GM19351 (cell line): Measurements from ENCODE around the gene SGTB.

Experiments
- ATAC-seq: cut with Tn5 transposase; IDR thresholded peaks from one replicate; pipeline ENCODE4 v1.9.1; 2021; ENCODE audit warnings: mild to moderate bottlenecking, moderate library complexity; ENCODE audit not compliant: unreplicated experiment

Gene SGTB, protein sequence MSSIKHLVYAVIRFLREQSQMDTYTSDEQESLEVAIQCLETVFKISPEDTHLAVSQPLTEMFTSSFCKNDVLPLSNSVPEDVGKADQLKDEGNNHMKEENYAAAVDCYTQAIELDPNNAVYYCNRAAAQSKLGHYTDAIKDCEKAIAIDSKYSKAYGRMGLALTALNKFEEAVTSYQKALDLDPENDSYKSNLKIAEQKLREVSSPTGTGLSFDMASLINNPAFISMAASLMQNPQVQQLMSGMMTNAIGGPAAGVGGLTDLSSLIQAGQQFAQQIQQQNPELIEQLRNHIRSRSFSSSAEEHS

DNA sequence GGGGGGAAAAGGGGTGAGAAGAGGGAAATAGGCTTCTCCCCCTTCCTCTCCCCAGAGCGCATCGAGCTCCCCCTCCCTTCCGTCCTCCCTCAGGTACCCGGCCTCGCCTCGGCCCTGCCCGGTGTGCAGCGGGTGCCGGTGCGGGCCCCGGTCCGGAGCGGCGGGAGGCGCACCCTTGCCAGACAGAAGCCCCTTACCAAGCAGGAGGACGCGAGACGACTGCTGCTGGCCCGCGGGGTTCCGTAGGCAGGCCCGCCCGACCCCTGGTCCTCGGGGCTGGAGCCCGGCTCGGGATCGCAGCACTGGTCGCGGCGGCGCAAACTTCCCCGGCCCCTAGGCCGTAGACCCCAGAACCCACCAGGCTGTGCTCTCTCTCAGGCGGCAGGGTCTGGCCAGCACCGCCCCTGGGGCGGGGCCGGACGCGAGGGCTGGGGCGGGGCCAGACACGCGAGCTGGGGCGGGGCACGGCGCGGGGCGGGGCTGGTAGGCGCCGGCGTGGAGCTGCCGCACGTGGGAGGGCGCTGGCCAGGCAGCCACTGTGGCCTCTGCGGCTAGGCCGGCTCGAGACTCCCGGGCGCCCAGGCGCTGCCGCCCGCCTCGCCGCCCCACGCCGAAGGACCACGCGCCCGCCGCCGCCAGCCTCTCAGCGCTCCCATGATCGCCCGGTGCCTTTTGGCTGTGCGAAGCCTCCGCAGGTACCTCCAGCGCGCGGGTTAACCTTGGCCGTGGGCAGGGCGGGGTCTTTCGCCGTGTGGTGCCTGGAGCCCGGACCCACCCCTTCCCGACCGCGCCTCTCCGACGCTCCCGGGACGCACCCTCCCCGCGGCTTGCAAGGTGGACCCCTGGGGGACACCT lies at the start of gene SGTB, which contains the start of gene NLN:
Gene SGTB (minus strand): TSS at position 390 of the 855 bp plus-strand sequence. CDS start 1,302 bp downstream, outside the sequence.
Gene NLN (plus strand): TSS at position 486 of the 855 bp plus-strand sequence. CDS start 169 bp downstream, at position 655.
- peak; percentile 83 for ATAC-seq

DNA sequence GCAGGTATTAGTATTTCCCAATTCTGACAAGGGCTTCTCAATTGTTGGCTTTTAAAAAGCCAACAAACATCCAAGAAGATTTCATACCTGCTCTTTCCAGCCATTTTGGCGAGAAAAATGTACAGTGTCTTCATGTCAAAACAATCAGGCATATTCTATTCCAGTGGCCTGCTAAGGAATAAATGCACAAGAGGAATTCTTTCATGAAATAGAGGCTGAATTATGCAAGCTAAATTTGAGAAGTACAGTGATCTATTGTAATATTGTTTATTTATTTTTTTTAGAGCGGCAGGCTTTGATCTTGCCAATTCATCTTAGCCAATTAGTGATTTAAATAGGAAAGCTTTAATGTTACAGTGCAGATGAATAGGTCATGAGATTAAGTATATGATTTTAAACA lies 49.4 kb upstream of the SGTB start:
- no peak for ATAC-seq

DNA sequence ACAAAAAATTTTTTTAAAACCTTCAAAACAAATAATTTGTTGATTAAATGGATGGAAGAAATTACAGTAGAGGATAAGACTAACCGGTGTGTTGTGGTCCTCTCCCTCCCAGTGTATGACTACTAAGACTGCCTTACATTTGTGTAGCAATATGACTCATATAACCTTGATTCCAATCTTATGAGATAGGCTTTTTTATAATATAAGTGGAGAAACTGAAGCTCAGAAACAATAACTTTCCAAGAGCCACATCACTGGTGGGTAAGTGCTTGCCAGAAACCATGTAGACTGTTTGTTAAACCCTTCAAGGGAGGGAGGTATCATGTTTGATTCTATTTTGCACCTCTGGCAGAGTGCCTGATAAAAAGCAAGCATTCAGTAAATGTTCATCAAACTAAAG lies 47.6 kb upstream of the SGTB start:
- ATAC-seq = no peak

DNA sequence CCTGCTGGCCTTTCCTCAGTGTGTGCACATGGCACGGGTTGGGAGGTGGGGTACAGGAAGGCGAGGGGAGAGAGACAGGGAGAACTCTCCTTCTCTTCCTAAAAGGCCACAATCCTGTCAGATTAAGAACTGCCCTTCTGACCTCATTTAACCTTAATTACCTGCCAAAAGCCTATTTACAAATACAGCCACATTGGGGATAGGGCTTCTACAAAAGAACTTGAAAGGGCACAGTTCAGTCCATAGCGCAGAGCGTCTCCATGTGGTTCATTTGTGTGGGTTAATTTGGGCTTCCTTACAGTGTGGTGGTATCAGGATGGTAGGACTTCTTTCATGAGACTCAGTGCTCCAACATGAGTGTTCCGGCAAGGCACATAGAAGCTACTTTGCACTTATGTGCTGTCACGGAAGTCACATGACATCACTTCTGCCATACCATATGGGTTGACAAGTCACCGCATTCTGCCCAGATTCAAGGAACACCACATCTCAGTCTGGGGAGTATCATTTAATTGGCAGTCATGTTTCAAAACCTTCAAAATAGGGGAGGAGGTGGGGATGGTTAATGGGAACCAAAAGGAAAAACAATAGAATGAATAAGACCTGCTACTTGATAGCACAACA lies 46.9 kb upstream of the SGTB start:
- ATAC-seq = no peak

DNA sequence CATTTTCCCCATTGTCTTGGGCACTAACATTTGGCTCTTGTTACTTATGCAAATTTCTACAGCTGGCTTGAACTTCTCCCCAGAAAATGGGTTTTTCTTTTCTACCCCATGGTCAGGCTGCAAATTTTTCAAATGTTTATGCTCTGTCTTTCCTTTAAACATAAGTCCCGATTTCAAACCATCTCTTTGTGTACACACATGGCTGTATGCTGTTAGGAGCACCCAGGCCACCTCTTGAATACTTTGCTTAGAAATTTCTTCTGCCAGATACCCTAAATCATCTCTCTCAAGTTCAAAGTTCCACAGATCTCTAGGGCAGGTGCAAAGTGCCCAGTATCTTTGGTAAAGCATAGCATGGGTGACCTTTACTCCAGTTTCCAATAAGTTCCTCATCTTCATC lies 45.7 kb upstream of the SGTB start:
- ATAC-seq = no peak

DNA sequence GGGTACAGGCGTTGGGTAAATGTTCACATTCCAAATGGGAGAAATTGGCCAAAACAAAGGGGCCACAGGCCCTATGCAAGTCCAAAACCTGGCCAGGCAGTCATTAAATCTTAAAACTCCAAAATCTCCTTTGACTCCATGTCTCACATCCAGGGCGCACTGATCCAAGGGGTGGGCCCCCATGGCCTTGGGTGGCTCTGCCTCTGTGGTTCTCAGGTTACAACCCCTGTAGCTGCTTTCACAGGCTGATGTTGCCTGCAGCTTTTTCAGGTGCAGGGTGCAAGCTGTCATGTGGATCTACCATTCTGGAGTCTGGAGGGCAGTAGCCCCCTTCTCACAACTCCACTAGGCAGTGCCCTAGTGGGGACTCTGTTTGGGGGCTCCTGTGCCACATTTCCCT lies 44.9 kb upstream of the SGTB start:
- no peak for ATAC-seq

DNA sequence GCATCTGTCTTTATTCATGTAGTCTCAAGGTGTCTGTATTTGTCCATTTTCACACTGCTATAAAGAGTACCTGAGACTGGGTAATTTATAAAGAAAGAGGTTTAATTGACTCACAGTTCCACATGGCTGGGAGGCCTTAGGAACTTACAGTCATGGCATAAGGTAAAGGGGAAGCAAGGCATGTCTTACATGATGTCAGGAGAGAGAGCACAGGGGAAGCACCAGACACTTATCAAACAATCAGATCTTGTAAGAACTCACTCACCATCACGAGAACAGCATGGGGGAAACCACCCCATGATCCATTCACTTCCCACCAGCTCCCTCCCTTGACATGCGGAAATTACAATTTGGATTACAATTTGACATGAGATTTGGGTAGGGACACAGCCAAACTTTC lies 44.3 kb upstream of the SGTB start:
- no peak for ATAC-seq

DNA sequence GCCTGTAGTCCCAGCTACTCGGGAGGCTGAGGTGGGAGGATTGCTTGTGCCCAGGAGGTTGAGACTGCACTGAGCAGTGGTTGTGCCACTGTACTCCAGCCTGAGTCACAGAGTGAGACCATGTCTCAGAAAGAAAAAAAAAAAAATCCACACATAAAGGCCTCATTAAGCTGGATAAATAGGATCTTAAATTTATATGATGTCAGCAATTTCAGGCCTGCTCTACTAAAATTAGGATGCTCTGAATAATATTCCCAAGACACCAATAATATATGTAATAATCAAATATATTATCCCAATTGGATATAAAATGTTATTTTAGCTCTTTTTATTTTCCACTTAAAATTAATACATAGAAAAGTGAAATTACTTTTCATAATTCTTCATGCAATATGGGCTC lies 43.7 kb upstream of the SGTB start:
- ATAC-seq = no peak

DNA sequence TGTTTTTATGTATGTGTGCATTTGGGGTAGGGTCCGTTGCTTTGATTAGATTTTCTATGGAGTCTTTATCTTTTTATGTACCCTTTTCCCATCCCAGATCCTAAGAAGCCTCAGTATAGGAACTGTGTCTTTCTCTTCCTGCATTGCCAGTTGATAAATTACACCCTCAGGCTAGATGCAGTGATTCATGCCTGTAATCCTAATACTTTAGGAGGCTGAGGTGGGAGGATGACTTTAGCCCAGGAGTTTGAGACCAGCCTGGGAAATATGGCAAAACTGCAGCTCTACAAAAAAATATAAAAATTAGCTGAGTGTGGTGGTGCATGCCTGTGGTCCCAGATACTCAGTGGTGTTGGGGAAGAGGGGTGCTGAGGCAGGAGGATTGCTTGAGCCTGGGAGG lies 40.3 kb upstream of the SGTB start:
- no peak for ATAC-seq

DNA sequence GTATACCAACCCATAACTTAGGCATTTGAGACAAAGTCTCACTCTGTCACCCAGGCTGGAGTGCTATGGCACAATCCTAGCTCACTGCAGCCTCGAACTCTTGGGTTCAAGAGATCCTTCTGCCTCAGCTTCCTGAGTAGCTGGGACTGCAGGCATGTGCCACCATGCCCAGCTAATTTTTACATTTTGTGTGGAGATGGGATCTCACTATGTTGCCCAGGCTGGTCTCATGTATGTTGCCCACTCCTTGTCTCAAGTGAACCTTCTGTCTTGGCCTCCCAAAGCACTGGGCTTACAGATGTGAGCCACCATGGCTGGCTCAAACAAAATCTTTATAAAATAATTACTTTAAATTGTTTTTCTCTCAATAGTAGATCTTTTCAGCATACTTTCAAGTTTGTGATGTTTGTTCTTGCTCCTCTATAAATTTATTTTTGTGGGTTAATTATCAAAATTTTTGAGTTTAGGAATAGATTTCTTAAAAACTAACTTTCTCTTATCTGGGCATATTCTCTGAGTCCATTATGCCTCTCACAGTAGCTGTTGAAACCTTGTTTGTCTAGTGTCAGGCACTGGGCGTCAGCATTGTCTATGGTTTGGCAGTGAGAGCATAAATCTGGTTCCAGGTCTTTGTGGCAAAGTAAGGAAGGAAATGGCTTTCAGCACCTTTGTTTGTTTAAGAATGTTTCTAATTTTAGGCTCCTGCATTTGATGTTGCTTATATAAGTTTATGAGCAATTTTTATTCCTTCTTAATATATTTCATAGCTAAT lies 38.8 kb upstream of the SGTB start:
- ATAC-seq = peak; percentile 54

DNA sequence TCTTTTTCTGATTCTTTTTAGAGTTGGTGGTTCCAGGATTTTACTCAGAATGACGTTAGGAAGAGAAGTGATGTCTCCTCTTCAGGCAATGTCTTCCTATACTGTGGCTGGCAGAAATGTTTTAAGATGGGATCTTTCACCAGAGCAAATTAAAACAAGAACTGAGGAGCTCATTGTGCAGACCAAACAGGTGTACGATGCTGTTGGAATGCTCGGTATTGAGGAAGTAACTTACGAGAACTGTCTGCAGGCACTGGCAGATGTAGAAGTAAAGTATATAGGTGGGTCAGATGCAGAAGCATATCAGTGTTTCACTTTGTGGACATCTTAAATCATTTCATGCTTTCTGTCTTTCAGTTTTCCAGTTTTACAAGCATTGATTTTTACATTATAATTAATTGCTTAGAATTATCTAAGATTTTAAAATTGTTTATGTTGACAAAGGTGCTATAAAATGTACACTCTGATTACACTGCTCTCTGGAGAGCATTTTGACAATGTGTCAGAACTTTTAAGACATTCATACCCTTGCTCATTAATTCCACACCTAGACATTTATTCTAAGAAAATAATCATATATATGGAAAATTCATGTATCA lies 36.7 kb upstream of the SGTB start:
- ATAC-seq = no peak

DNA sequence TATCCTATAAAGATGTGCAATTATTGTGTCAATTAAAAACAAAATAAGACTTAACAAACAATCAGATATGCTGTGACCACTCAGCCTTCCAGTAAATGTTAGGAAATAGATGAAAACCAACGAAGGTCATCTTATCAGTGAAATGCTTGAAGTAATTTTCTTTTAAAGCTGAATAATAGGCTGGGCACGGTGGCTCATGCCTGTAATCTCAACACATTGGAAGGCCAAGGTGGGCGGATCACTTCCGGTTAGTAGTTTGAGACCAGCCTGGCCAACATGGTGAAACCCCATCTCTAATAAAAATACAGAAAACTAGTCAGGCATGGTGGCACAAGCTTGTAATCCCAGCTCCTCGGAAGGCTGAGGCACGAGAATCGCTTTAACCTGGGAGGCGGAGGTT lies 31.3 kb upstream of the SGTB start:
- no peak for ATAC-seq

DNA sequence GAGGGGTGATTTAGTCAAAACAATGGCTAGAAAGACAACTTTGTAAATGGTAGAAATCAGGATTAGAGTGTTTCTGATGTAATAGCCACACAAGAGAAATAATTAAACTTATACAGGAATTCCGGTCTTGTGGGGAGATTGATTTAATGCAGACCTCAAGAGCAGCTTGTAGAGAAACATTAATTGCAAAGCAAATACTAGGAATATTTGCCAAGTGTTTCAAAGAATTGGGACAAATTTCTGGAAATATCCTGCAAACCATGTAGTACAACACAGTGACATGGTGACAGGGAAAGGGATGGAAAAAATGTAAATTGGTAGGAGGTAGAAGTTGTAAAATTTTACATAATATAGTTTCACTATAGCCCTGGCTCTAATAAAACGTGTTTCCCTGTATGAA lies 29.0 kb upstream of the SGTB start:
- ATAC-seq = no peak

DNA sequence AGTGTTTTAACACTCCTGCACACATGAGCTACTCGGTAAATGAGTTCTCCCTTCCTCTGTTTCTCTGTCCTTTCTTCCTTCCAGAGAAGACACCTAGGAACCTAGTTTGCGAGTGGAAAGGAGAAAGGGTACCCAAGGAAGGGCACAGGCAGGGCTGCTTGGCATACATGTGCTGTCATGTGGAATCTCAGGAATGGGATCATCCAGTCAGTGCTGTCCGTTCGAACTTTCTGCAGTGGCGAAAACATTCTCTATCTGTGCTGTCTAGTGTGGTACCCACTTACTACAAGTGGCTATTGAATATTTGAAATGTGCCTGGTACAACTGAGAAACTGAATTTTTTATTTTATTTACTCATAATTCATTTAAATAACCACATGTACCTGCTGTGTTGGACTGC lies 28.0 kb upstream of the SGTB start:
- no peak for ATAC-seq

DNA sequence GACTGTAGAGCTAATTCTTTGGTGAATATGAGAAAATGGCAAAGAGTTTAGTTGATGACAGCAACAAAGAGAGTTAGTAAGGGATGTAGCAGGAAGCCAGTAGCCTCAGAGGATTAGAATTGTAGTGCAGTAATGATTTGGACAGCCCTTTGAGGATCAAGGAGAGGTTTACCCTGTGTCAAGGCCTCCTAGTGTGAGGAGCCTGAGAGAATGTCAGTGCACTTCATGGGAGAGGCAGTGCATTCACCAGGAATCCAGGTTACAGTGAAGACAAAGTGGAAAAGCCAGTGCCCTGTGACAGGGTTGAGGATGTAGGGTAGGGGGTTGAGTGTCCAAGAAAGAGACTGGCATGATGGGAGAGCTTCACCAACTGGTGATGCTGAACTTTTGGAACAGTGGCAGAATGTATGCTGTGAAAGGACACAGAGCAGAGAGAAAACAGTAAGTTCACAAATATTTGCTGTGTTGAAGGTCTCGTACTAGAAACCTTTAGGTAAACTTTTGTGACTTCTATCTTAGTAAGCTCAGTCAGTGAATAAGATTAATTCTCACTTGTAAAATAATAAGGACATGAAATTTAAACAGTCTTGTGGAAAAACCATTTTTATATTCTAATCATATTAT lies 27.4 kb upstream of the SGTB start:
- no peak for ATAC-seq

DNA sequence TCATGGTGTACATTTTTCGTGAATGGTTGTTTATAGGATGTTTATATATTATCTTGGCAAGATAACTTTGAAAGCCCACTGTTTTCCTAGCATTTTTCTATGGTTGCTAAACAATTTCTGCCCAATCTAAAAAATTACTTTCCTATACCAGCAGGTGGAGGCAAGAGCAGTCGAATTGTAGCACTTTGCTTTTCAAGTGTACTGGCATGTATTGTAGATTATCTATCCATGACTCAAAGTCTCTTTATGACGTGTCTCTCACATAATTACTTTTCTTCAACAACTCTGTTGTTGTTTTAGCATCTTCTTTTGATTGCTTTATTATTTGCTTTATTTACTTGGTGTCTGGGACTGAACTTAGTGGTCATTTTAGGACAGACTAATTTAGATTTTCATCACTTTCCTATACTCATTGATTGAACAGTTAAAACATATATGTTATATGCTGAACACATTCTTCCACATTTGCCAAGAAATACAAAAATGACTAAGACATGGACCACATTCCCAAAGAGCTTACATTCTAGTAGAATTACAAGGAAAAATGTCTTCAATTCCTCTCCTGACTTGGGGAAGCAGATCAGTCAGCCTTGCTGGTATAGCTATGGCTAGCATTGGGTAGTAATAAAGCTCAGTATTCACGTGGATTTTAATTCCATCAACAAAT lies 20.8 kb upstream of the SGTB start:
- peak; percentile 95 for ATAC-seq

DNA sequence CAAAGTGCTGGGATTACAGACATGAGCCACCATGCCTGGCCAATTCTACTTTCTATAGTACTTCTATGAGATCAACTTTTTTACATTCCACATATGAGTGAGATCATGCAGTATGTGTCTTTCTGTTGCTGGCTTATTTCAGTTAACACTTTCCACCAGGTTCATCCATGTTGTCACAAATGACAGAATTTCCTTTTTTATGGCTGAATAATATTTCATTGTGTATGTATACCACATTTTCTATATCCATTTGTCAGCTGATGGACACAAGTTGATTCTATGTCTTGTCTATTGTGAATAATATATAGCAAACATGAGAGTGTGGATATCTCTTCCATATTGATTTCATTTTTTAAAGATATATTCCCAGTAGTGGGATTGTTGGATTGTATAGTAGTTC lies 17.3 kb upstream of the SGTB start:
- ATAC-seq = no peak

DNA sequence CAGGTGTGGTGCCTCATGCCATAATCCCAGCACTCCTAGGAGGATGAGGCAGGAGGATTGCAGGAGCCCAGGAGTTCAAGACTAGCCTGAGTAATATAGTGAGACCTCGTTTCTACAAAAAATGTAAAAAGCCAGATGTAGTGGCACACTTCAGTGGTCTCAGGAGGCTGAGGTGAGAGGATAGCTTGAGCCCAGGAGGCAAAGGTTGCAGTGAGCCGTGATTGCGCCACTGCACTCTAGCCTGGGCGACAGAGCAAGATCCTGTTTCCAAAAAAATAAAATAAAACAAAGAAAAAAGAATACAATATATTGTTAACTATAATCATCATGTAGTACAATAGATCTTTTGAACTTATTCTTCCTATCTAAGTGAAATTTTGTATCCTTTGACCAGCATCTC lies 16.4 kb upstream of the SGTB start:
- ATAC-seq = no peak

DNA sequence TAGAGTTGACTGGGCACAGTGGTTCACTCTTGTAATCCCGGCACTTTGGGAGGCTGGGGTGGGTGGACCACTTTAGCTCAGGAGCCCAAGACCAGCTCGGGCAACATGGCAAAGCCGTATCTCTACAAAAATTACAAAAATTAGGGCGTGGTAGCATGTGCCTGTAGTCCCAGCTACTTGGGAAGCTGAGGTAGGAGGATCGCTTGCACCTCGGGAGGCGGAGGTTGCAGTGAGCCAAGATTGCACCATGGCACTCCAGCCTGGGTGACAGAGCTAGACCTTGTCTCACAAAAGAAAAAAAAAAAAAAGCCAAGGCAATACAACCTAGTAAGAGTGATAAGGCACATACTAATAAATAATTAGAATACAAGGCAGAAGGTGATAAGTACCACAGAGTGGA lies 15.9 kb upstream of the SGTB start:
- ATAC-seq = no peak

DNA sequence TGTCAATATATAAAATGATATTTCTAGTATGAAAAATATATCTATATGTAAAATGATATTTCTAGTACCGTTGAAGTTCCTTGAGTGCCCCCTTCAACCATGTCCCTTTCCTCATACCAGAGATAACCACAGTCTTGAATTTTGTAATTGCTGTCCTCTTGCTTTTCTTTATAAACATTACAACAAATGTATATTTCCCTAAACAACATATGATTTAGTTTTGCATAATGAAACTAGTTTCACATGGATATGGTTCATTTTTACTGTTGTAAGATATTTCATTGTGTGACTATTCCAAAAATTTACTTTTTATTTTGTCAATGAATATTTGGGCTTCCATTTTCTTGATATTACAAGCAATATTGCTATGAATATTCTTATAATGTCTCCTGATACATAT lies 14.1 kb upstream of the SGTB start:
- ATAC-seq = no peak
